Measurements from ENCODE around the gene PRXL2B. TPM values are rescaled to one million over a fixed set of nuclear protein-coding genes. Genes with fewer than 3 reads are reported as not detected.
"Not testable (repeated sequence)": the region's sequence is repeated elsewhere in the genome, so short reads cannot be mapped to it uniquely, and the experiment has no call there.

Gene PRXL2B
- total and polyA plus RNA-seq, 5 donors: 8.0 to 11.8 (median 9.4) TPM

GRCh38 chr1:2566101-2567045 lies 20.2 kb upstream of the PRXL2B start:
- DNase-seq (peak; percentile 11 to 57 (median 48)), ATAC-seq (no peak)
- 72% methylated on average over 34 of the region's 34 CpGs for WGBS
- Histone ChIP-seq H3K4me3 (ENCODE audit: low read length) (no peak overlapping the region), H3K27me3 (ENCODE audit: control insufficient read depth, insufficient read depth) (no peaks in the 10 kb centered on the region), H3K4me1 (ENCODE audit: control insufficient read depth, insufficient read depth, low read length) (no peaks in the 10 kb centered on the region), H3K27ac (ENCODE audit: low read length) (no peak overlapping the region), H3K9me3 (ENCODE audit: control insufficient read depth, low read length) (no peaks in the 10 kb centered on the region)
- intact Hi-C loops (cut with DNase I): no loop called here

GRCh38 chr1:2567083-2567679 lies 19.4 kb upstream of the PRXL2B start:
- no peaks in the 10 kb centered on the region for H3K9me3 ChIP-seq (ENCODE audit: control insufficient read depth, low read length)
- H3K27ac ChIP-seq (ENCODE audit: low read length): no peak overlapping the region
- DNase-seq: peak; percentile 10 to 51 (median 14)
- WGBS: 82% methylated on average over 16 of the region's 16 CpGs
- intact Hi-C loops (cut with DNase I): no loop called here
- no peak overlapping the region for H3K4me3 ChIP-seq (ENCODE audit: low read length)
- no peak for ATAC-seq
- no peaks in the 10 kb centered on the region for H3K27me3 ChIP-seq (ENCODE audit: control insufficient read depth, insufficient read depth)
- no peaks in the 10 kb centered on the region for H3K4me1 ChIP-seq (ENCODE audit: control insufficient read depth, insufficient read depth, low read length)

- DNase-seq: peak in 2 of 3 donors; percentile 7 to 38
- not testable (repeated sequence) for H3K27me3 ChIP-seq (ENCODE audit: control insufficient read depth, insufficient read depth)
- peak; percentile 7 to 8 for ATAC-seq
Observed at GRCh38 chr1:2568187-2568816, 18.3 kb upstream of the PRXL2B start.

GRCh38 chr1:2569060-2569459 lies 17.5 kb upstream of the PRXL2B start:
- ATAC-seq (no peak), DNase-seq (peak in 2 of 3 donors; percentile 25 to 49)
- Histone ChIP-seq H3K4me3 (ENCODE audit: low read length) (no peak overlapping the region), H3K4me1 (ENCODE audit: control insufficient read depth, insufficient read depth, low read length) (no peaks in the 10 kb centered on the region), H3K9me3 (ENCODE audit: control insufficient read depth, low read length) (no peaks in the 10 kb centered on the region), H3K27me3 (ENCODE audit: control insufficient read depth, insufficient read depth) (no peaks in the 10 kb centered on the region), H3K27ac (ENCODE audit: low read length) (no peak overlapping the region)
- intact Hi-C loops (cut with DNase I): no loop called here
- 79% methylated on average over 17 of the region's 17 CpGs for WGBS

More at GRCh38 chr1:2568187-2568816, 18.3 kb upstream of the PRXL2B start:
- H3K27ac ChIP-seq (ENCODE audit: low read length); H3K9me3 ChIP-seq (ENCODE audit: control insufficient read depth, low read length); intact Hi-C loops (cut with DNase I); H3K4me3 ChIP-seq (ENCODE audit: low read length); H3K4me1 ChIP-seq (ENCODE audit: control insufficient read depth, insufficient read depth, low read length): not testable (repeated sequence)
- 54% methylated on average over 12 of the region's 17 CpGs for WGBS

- H3K4me3 ChIP-seq (ENCODE audit: low read length); H3K4me1 ChIP-seq (ENCODE audit: control insufficient read depth, insufficient read depth, low read length); H3K27ac ChIP-seq (ENCODE audit: low read length); intact Hi-C loops (cut with DNase I); H3K27me3 ChIP-seq (ENCODE audit: control insufficient read depth, insufficient read depth); ATAC-seq; H3K9me3 ChIP-seq (ENCODE audit: control insufficient read depth, low read length): not testable (repeated sequence)
- DNase-seq: peak in 2 of 3 donors; percentile 38 to 43
- 76% methylated on average over 13 of the region's 13 CpGs for WGBS
Observed at GRCh38 chr1:2569703-2570102, 16.9 kb upstream of the PRXL2B start.

GRCh38 chr1:2570332-2570731 lies 16.2 kb upstream of the PRXL2B start:
- ATAC-seq (no peak), DNase-seq (peak in 2 of 3 donors; percentile 9 to 19)
- WGBS: 86% methylated on average over 17 of the region's 17 CpGs
- no peaks in the 10 kb centered on the region for H3K27me3 ChIP-seq (ENCODE audit: control insufficient read depth, insufficient read depth)
- no peaks in the 10 kb centered on the region for H3K4me1 ChIP-seq (ENCODE audit: control insufficient read depth, insufficient read depth, low read length)
- H3K27ac ChIP-seq (ENCODE audit: low read length): no peak overlapping the region
- intact Hi-C loops (cut with DNase I): no loop called here
- H3K4me3 ChIP-seq (ENCODE audit: low read length): no peak overlapping the region
- H3K9me3 ChIP-seq (ENCODE audit: control insufficient read depth, low read length): no peaks in the 10 kb centered on the region

- no peak for ATAC-seq
- 89% methylated on average over 9 of the region's 9 CpGs for WGBS
- intact Hi-C loops (cut with DNase I): no loop called here
Observed at GRCh38 chr1:2571348-2571747, 15.2 kb upstream of the PRXL2B start.

GRCh38 chr1:2573250-2573920 lies 13.2 kb upstream of the PRXL2B start:
- no peak overlapping the region for H3K27ac ChIP-seq (ENCODE audit: low read length)
- ATAC-seq (no peak), DNase-seq (no peak)
- intact Hi-C loops (cut with DNase I): no loop called here
- WGBS: 87% methylated on average over 8 of the region's 8 CpGs
- H3K27me3 ChIP-seq (ENCODE audit: control insufficient read depth, insufficient read depth): no peaks in the 10 kb centered on the region
- H3K4me1 ChIP-seq (ENCODE audit: control insufficient read depth, insufficient read depth, low read length): no peaks in the 10 kb centered on the region
- H3K4me3 ChIP-seq (ENCODE audit: low read length): no peak overlapping the region
- H3K9me3 ChIP-seq (ENCODE audit: control insufficient read depth, low read length): no peaks in the 10 kb centered on the region

More at GRCh38 chr1:2571348-2571747, 15.2 kb upstream of the PRXL2B start:
- Histone ChIP-seq H3K27ac (ENCODE audit: low read length) (no peak overlapping the region), H3K9me3 (ENCODE audit: control insufficient read depth, low read length) (no peaks in the 10 kb centered on the region), H3K27me3 (ENCODE audit: control insufficient read depth, insufficient read depth) (no peaks in the 10 kb centered on the region), H3K4me3 (ENCODE audit: low read length) (no peak overlapping the region), H3K4me1 (ENCODE audit: control insufficient read depth, insufficient read depth, low read length) (no peaks in the 10 kb centered on the region)
- DNase-seq: peak in 1 of 3 donors; percentile 10

- no peaks in the 10 kb centered on the region for H3K27me3 ChIP-seq (ENCODE audit: control insufficient read depth, insufficient read depth)
- ATAC-seq: no peak
- H3K4me3 ChIP-seq (ENCODE audit: low read length): no peak overlapping the region
- DNase-seq: peak in 1 of 3 donors; percentile 7
- WGBS: 71% methylated on average over 9 of the region's 9 CpGs
- no peaks in the 10 kb centered on the region for H3K4me1 ChIP-seq (ENCODE audit: control insufficient read depth, insufficient read depth, low read length)
- H3K9me3 ChIP-seq (ENCODE audit: control insufficient read depth, low read length): no peaks in the 10 kb centered on the region
- intact Hi-C loops (cut with DNase I): no loop called here
- H3K27ac ChIP-seq (ENCODE audit: low read length): no peak overlapping the region
Observed at GRCh38 chr1:2574350-2574749, 12.2 kb upstream of the PRXL2B start.

- Histone ChIP-seq H3K4me1 (ENCODE audit: control insufficient read depth, insufficient read depth, low read length) (no peaks in the 10 kb centered on the region), H3K9me3 (ENCODE audit: control insufficient read depth, low read length) (no peaks in the 10 kb centered on the region), H3K4me3 (ENCODE audit: low read length) (no peak overlapping the region), H3K27ac (ENCODE audit: low read length) (peak overlapping the region; percentile 10), H3K27me3 (ENCODE audit: control insufficient read depth, insufficient read depth) (no peaks in the 10 kb centered on the region)
- ATAC-seq (peak in 1 of 2 donors; percentile 36), DNase-seq (peak; percentile 15 to 71 (median 61))
- 77% methylated on average over 23 of the region's 23 CpGs for WGBS
- intact Hi-C loops (cut with DNase I): no loop called here
Observed at GRCh38 chr1:2575801-2576663, 10.5 kb upstream of the PRXL2B start.
